GM12864 (cell line): ENCODE results near the gene ADAMTS14.

Experiments used
- DNase-seq: peaks from one replicate; pipeline ENCODE4 v3.0.0-alpha.2; 2011; ENCODE audit warnings: low read depth
- H3K4me3 ChIP-seq: 2 replicates; pipeline ENCODE4 v1.5.1; 2011; ENCODE audit warnings: mild to moderate bottlenecking, low read depth, low read length, control low read depth
- CTCF ChIP-seq: IDR thresholded peaks from 2 replicates; pipeline ENCODE4 v1.5.1; 2011; ENCODE audit warnings: low read depth, mild to moderate bottlenecking, moderate library complexity, low read length, control low read depth, inconsistent platforms; ENCODE audit errors: missing control alignments

Gene ADAMTS14

GRCh38 chr10:70684839-70685454 is 12.6 kb downstream of the ADAMTS14 start:
- DNase-seq, result no peak
- TF ChIP-seq CTCF, result no peak
- H3K4me3 ChIP-seq, result no peak overlapping the region

DNA sequence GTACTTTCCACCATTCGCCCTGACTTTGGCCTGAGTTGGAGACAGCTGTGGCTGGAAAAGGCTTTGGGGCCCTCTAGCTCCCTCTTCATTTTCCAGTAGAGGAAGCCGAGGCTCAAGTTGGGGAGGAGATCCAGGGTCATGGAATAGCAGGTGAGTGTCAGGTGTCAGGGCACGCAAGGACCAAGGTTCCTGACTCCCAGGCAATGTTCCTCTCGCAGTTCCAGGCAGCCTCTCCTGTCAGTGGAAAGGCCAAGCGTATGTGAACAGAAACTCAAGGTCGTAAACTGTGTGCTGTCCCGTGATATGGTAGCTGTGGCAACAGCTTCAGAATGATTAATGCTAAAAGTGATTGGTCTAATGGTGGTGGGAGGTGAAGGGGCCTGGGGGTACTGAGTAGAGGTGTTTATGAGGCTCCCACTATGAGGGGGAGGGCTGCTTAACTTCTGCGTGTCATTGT is 13.2 kb downstream of the ADAMTS14 start:
- no peak for TF ChIP-seq CTCF
- no peak for DNase-seq
- H3K4me3 ChIP-seq, result no peak overlapping the region

GRCh38 chr10:70688828-70689227 is 16.5 kb downstream of the ADAMTS14 start:
- TF ChIP-seq CTCF, result no peak
- H3K4me3 ChIP-seq, result no peak overlapping the region
- no peak for DNase-seq

DNA sequence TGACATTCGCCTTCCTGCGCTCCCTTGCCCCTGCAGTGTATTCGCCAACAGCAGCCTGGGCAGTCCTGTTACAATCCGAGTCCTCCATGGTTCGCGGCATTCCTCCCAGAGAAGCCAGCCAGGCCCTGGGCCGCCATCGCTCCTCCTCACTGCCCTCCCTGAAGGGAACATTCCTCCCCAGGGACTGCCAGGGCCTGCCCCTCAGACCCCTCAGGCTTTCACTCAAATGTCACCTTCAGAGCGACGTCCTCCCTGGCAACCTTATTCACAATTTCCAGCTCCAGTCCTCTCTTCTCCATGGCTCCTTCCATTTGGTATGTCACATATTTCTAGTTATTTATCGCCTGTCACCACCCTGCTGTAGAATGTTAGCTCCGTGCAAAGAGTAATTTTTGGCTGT is 17.4 kb downstream of the ADAMTS14 start:
- no peak for TF ChIP-seq CTCF
- no peak overlapping the region for H3K4me3 ChIP-seq
- DNase-seq, result no peak

GRCh38 chr10:70690589-70690988 is 18.3 kb downstream of the ADAMTS14 start:
- DNase-seq, result no peak
- no peak for TF ChIP-seq CTCF
- H3K4me3 ChIP-seq, result no peak overlapping the region

DNA sequence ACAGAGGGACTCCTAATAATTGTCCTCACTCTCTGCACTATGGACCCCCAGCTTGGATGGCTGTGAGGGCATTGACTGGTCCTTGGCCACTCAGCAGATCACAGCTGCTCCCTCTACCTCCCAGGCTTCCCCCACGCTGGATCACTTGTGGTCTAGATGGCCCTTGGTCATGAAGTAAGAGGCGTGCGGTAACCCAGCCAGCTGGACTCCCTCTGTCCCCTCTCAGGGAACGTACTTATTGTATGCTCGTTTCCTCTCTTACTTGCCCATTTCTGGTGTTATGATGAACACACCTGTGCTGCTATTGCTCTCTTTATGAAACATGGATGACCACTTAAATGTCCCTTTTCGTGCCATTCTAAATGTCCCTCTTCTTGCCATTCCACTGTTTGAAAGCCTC is 19.3 kb downstream of the ADAMTS14 start:
- no peak for TF ChIP-seq CTCF
- DNase-seq, result no peak
- H3K4me3 ChIP-seq, result no peak overlapping the region

DNA sequence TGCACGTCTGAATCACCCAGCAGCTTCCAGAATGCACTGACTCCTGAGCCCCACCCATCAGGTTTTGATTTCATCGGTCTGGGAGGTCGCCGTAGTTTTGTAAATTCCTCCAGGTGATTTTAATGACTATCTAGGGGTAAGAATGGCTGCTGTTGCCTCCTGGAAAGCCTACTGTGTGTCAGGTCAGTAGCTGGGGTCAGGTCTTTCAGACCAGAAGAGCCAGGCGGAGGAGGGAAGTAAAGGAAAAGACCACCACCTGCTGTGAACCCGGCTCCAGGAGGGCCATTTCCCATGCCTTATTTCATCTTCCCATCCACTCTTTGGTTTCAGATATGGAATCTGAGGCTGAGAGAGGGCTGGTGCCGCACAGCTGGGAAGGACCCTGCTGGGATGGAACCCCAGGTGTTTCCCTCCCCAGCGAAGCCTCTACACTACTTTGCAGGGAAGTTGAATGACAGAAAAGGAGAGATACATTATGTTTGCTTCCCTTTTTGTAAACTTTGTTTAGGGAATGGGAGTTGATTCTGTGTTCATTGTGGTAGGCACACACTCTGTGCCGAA is 19.8 kb downstream of the ADAMTS14 start:
- TF ChIP-seq CTCF, result no peak
- H3K4me3 ChIP-seq, result no peak overlapping the region
- DNase-seq, result no peak
